A673 (cell line): ENCODE data around the gene SHQ1.

Source experiments
- CTCF ChIP-seq: fragments of 300-800, 200-600 bp; sonication (generic); conservative IDR thresholded peaks from 2 replicates; pipeline ENCODE4 v1.5.1; 2017; ENCODE audit warnings: low read depth, mild to moderate bottlenecking, antibody characterized with exemption, low read length, moderate library complexity, mixed read lengths
- EZH2 ChIP-seq: fragments of 200-600 bp; sonication (generic); IDR thresholded peaks from 2 replicates; pipeline ENCODE4 v1.6.1; 2017; ENCODE audit warnings: borderline replicate concordance, low read depth, mild to moderate bottlenecking, mixed read lengths, antibody characterized with exemption, low read length; ENCODE audit not compliant: poor library complexity, severe bottlenecking

GRCh38 chr3:72860846-72861245 is 12.6 kb upstream of the SHQ1 start:
- TF ChIP-seq CTCF = no peak
- TF ChIP-seq EZH2 = no peak
